Right lobe of liver (tissue), 4 donors: ENCODE data around the gene SPTLC3.

ENCODE experiments used
- CTCF ChIP-seq, 4 donors: fragments of 200-600 bp in 3 of 4; fragments of 450-650 bp in 1 of 4; IDR thresholded peaks; one replicate each; pipeline versions ENCODE4 v1.5.1 to v1.8.0; 2016 to 2022; ENCODE audit warnings: antibody characterized with exemption in 4 of 4, mild to moderate bottlenecking in 2 of 4
- POLR2A ChIP-seq: fragments of 450-650 bp; IDR thresholded peaks from one replicate; pipeline ENCODE4 v1.6.1; 2017; ENCODE audit warnings: antibody characterized with exemption, mild to moderate bottlenecking
- donor health status: DM: no; HTN: no; CAD: no.
- donor health status: DM: no; HTN: no; CAD: no.
- donor health status: DM: no; HTN: yes; CAD: no.

- TF ChIP-seq CTCF (IDR thresholded peaks at IDR 0.05), result no peak
- TF ChIP-seq POLR2A, result no peak
Observed at GRCh38 chr20:12999201-12999600, 9.6 kb upstream of the SPTLC3 start.
